ENCODE results near the gene ATXN7L1.

Gene ATXN7L1

DNA sequence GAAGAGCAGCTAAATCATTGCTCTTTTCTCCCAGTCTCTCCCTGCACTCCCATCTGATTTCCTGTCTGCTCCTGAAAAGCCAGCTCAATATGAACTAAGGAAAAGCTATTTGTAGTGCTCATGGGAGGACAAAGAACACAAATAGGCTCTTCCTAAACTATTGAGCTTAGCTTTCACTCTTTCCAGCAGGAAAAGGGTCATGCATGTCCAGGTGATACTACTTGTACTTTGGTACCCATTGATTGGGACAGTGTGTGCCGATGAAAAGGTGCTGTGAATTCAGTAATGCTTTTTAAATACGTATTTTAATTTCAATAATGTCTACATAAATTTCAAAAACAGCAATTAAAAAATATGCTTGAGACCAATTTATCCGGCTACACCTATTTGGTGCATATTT is 37.5 kb upstream of the ATXN7L1 start:
- no peaks in the 10 kb centered on the region for H3K36me3 ChIP-seq (replicated peaks; ENCODE audit: insufficient read depth, low read length)
- no peak overlapping the region for H3K9ac ChIP-seq (ENCODE audit: low read length)
- no peak overlapping the region for H2AFZ ChIP-seq (ENCODE audit: low read length)
- no peaks in the 10 kb centered on the region for H3K4me1 ChIP-seq (ENCODE audit: low read length)
- H4K20me1 ChIP-seq (ENCODE audit: insufficient read depth, low read length): no peaks in the 10 kb centered on the region
- H3K79me2 ChIP-seq (ENCODE audit: low read length): no peaks in the 10 kb centered on the region
- TF ChIP-seq EZH2phosphoT487 (IDR thresholded peaks at IDR 0.05; ENCODE audit: low read length): no peak
- TF ChIP-seq, protein P1, sequence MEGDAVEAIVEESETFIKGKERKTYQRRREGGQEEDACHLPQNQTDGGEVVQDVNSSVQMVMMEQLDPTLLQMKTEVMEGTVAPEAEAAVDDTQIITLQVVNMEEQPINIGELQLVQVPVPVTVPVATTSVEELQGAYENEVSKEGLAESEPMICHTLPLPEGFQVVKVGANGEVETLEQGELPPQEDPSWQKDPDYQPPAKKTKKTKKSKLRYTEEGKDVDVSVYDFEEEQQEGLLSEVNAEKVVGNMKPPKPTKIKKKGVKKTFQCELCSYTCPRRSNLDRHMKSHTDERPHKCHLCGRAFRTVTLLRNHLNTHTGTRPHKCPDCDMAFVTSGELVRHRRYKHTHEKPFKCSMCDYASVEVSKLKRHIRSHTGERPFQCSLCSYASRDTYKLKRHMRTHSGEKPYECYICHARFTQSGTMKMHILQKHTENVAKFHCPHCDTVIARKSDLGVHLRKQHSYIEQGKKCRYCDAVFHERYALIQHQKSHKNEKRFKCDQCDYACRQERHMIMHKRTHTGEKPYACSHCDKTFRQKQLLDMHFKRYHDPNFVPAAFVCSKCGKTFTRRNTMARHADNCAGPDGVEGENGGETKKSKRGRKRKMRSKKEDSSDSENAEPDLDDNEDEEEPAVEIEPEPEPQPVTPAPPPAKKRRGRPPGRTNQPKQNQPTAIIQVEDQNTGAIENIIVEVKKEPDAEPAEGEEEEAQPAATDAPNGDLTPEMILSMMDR (IDR thresholded peaks at IDR 0.05; ENCODE audit: low read length): no peak
- no peak for TF ChIP-seq EZH2 (optimal IDR thresholded peaks at IDR 0.05; ENCODE audit: low read depth, low read length)
- no peak overlapping the region for H3K27ac ChIP-seq (ENCODE audit: low read length)
- H3F3A ChIP-seq (ENCODE audit: insufficient read depth, low read length): no peaks in the 10 kb centered on the region
- no peak for DNase-seq
- H3K9me3 ChIP-seq (replicated peaks; ENCODE audit: insufficient read depth, low read length): no peaks in the 10 kb centered on the region
- no peaks in the 10 kb centered on the region for H3K9me2 ChIP-seq (replicated peaks; ENCODE audit: insufficient read depth, low read length)
- no peaks in the 10 kb centered on the region for H3K27me3 ChIP-seq (replicated peaks; ENCODE audit: insufficient read depth, low read length)
- no peak overlapping the region for H3K4me3 ChIP-seq (ENCODE audit: low read length)
- no peak overlapping the region for H3K4me2 ChIP-seq (ENCODE audit: low read depth, low read length)

DNA sequence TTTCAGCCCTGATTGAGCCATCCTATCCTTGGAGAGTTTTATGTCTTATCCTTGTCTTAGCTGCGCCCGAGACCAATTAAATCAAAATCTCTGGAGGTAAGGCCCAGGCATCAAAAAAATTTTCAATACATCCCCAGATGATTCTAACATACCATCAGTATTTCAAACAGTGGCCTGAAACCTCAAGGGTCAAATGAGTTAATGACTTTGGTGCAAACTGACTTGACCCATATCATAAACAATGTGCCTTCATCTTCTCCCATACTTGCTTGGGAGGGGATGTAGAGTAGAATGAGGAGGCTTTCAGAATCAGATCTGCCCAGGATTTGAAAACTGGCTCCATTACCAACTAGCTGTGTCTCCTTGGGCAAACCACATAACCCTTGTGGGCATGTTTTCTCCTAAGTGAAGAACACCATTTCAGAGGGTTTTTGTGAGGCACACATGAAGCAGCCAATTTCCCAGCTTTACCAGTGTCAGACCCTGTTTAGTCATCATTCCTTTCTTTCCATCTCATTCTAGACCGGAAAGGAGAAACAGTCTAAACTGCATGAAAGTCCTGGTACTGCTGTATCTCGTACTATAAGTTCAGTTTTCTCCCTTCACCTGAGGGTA is 35.7 kb upstream of the ATXN7L1 start:
- DNase-seq: no peak
- Histone ChIP-seq H3K27ac (ENCODE audit: low read length) (no peak overlapping the region), H3K4me2 (ENCODE audit: low read depth, low read length) (no peak overlapping the region), H3K9ac (ENCODE audit: low read length) (no peak overlapping the region), H3K4me1 (ENCODE audit: low read length) (no peaks in the 10 kb centered on the region), H3K36me3 (replicated peaks; ENCODE audit: insufficient read depth, low read length) (no peaks in the 10 kb centered on the region), H4K20me1 (ENCODE audit: insufficient read depth, low read length) (no peaks in the 10 kb centered on the region), H3K9me2 (replicated peaks; ENCODE audit: insufficient read depth, low read length) (no peaks in the 10 kb centered on the region), H2AFZ (ENCODE audit: low read length) (no peak overlapping the region), H3K4me3 (ENCODE audit: low read length) (no peak overlapping the region), H3K9me3 (replicated peaks; ENCODE audit: insufficient read depth, low read length) (no peaks in the 10 kb centered on the region), H3F3A (ENCODE audit: insufficient read depth, low read length) (no peaks in the 10 kb centered on the region), H3K27me3 (replicated peaks; ENCODE audit: insufficient read depth, low read length) (no peaks in the 10 kb centered on the region), H3K79me2 (ENCODE audit: low read length) (no peaks in the 10 kb centered on the region)
- TF ChIP-seq EZH2 (optimal IDR thresholded peaks at IDR 0.05; ENCODE audit: low read depth, low read length): no peak
- TF ChIP-seq EZH2phosphoT487 (IDR thresholded peaks at IDR 0.05; ENCODE audit: low read length): no peak
- TF ChIP-seq, protein P1 (IDR thresholded peaks at IDR 0.05; ENCODE audit: low read length): no peak

DNA sequence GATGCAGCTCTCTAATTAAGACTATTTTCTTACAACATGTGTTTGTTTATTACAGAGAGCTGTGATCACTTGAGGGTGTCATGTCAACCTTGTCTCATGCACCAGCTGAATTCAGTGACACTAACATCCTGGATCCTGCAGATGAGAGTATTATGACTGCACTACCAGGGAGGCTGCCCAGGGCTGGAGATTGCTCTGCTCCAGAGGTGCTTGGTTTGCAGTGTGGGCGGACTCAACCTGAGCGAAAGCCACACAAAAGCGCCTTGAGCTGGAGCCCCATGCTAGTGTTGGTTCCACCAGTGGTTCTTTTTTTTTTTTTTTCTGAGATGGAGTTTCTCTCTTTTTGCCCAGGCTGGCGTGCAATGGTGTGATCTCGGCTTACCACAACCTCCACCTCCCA is 33.8 kb upstream of the ATXN7L1 start:
- H3K36me3 ChIP-seq (replicated peaks; ENCODE audit: insufficient read depth, low read length): no peaks in the 10 kb centered on the region
- no peaks in the 10 kb centered on the region for H3K27me3 ChIP-seq (replicated peaks; ENCODE audit: insufficient read depth, low read length)
- no peaks in the 10 kb centered on the region for H3K4me1 ChIP-seq (ENCODE audit: low read length)
- H3K4me3 ChIP-seq (ENCODE audit: low read length): no peak overlapping the region
- H3K4me2 ChIP-seq (ENCODE audit: low read depth, low read length): no peak overlapping the region
- TF ChIP-seq EZH2phosphoT487 (IDR thresholded peaks at IDR 0.05; ENCODE audit: low read length) (no peak), EZH2 (optimal IDR thresholded peaks at IDR 0.05; ENCODE audit: low read depth, low read length) (no peak)
- TF ChIP-seq, protein P1 (IDR thresholded peaks at IDR 0.05; ENCODE audit: low read length): no peak
- no peak overlapping the region for H3K27ac ChIP-seq (ENCODE audit: low read length)
- H3K9me3 ChIP-seq (replicated peaks; ENCODE audit: insufficient read depth, low read length): no peaks in the 10 kb centered on the region
- H4K20me1 ChIP-seq (ENCODE audit: insufficient read depth, low read length): no peaks in the 10 kb centered on the region
- no peak for DNase-seq
- no peaks in the 10 kb centered on the region for H3F3A ChIP-seq (ENCODE audit: insufficient read depth, low read length)
- no peaks in the 10 kb centered on the region for H3K9me2 ChIP-seq (replicated peaks; ENCODE audit: insufficient read depth, low read length)
- H2AFZ ChIP-seq (ENCODE audit: low read length): no peak overlapping the region
- H3K9ac ChIP-seq (ENCODE audit: low read length): no peak overlapping the region
- H3K79me2 ChIP-seq (ENCODE audit: low read length): no peaks in the 10 kb centered on the region

Measured in MM.1S (cell line).